HPDE6-E6E7 (cell line): ENCODE data around the gene ABLIM2.

Source experiments
- DNase-seq: peaks from one replicate; pipeline ENCODE4 v3.0.0; 2011; ENCODE audit warnings: missing footprints; ENCODE audit errors: extremely low spot score

The ABLIM2 gene

DNA sequence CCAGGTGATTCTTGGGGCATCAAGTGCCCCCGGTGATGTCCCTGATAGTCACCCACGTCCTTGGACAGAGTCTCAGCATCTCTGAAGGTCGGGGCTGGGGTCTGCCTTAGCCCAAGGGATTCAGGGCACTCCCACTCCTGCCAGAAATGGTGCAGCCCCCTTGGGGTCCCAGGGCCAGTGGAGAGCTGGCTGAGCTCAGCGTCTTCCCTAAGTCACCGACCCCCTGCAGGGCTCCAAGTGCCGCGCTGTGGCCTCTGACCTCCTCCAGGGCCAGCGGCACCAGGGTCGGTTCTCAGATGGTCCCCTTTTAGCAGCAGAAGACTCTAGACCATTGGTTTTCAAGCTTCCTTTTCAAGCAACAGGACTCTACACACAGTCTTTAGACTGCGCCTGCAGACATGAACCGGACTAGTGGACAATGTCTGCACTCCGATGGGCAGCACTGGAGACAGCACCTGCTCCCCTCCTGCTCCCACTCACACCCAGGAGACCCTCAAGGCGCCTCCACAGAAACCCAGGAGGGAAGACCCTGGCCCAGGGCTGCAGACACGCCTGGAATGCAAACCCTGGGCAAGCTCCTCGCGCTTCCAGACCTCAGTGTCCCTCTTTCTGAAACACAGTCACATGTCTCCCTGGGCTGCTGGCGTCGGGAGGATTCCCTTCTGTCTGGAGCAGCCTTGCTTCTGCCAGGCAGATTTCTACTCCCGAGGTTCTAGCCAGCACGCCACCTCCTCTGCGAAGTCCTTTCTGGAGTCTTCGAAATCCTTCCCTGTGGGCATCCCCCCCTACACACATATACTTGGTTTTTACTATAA, 53.9 kb downstream of the ABLIM2 start:
- DNase-seq, result no peak

- no peak for DNase-seq
These were observed 54.9 kb downstream of the ABLIM2 start for GRCh38 chr4:8103421-8104390.

GRCh38 chr4:8102831-8103230, 55.8 kb downstream of the ABLIM2 start:
- DNase-seq, result no peak

DNA sequence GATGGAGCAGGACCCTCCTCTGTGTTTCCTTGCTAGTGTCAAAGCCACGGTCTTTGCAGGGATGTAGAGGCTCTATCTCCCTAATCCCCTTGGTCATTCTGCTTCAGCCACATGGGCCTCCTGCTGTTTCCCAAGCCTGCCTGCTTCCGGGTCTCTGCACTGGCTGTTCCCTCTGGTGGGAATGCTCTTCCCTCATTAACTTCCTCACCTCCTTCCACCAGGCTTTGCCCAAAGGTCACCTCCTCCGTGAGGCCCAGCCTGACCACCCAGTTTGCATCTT, 56.6 kb downstream of the ABLIM2 start:
- no peak for DNase-seq

DNA sequence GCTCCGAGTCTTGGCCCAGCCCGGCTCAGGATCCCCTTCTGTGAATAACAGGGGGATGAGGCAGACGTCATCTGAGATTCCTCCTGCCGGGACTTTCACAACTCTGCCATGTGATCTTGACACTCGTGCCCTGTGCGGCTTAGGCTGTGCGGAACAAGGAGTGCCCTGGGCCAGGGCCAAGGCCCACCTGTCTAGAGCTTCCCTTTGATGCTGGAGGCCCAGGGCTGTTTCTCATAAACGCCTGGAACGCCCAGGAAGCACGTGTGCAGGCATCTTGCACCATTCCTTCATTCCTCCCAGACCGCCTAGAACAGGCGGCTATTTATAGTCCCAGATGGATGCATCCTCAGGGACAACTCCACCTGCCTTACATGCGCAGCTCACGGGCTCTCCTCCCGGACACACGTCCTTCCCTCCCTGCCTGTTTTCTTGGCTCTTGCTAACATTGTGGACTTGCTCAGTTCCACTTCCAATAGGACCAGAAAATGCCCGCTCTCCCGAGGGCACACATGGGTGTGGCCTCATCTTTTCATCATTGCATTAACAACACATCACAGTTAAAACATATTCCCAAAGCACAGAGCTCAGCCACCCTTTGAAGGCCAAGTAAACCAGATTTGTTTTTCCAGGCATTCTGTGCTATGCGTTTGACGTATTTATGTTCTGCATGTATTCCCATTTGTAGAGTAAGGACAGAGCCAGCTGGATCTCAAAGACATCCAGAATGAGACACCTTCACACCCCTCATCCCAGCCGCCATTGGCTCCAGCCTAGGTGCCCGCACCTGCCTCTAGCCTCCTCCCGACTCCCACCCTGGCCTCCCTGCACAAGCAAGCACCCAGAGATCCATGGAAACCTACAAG, 57.2 kb downstream of the ABLIM2 start:
- peak; percentile 16 for DNase-seq

GRCh38 chr4:8099981-8100464, 58.6 kb downstream of the ABLIM2 start:
- DNase-seq, result no peak

GRCh38 chr4:8098506-8098905, 60.1 kb downstream of the ABLIM2 start:
- no peak for DNase-seq

- no peak for DNase-seq
These were observed 60.8 kb downstream of the ABLIM2 start for GRCh38 chr4:8097721-8098345.

DNA sequence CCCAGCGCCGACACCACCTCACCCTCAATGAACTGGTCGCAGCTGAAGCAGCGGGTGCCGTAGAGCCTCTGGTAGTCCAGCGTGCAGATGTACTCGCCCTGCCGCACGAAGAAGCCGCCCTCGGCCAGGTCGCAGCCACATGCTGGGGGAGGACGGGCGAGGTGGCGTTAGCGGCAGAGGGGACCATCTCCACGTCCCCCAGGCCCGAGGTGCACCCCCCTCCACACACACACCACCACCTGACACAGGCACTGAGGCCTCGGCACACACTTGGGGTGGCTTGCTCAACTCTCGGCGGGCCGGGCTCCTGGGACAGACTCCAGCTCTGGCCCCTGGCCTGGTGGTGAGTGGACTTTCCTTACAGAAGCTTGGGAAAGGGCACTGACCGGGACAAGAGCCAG, 61.5 kb downstream of the ABLIM2 start:
- no peak for DNase-seq

GRCh38 chr4:8096690-8097061, 61.9 kb downstream of the ABLIM2 start:
- DNase-seq, result no peak

DNA sequence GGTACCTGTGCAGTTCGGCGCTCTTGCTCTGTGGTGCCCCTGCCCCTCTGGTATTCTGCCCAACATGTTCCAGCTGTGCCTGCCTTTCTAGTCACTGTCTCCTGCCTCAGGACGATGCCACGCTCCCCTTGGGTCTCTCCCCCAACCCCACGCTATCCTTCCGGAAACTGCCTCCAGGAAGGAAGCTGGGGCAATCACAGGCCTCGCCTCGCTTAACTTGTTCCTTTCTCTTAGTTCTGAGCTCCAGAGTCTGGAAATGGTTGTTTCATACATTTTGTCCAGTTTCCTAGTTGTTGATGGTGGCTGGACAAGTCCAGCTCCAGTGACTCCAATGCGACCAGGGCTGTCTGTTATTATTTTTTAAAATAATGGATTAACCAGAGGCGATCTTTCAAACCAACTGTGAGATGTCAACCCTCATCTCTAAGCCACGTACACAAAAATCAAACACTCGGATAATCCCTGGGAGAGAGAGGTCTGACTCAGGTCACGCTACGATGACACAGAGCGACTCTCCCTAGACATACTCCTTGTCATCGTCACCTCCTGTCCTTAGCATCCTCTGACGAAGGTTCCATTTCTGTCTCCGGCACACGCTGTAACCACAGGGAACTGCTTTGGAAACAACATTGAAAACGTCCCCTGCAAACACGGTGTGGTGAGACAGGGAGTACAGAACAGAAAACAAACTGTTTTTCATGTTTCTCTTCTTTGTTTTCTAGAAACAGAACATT, 62.5 kb downstream of the ABLIM2 start:
- DNase-seq, result no peak

DNA sequence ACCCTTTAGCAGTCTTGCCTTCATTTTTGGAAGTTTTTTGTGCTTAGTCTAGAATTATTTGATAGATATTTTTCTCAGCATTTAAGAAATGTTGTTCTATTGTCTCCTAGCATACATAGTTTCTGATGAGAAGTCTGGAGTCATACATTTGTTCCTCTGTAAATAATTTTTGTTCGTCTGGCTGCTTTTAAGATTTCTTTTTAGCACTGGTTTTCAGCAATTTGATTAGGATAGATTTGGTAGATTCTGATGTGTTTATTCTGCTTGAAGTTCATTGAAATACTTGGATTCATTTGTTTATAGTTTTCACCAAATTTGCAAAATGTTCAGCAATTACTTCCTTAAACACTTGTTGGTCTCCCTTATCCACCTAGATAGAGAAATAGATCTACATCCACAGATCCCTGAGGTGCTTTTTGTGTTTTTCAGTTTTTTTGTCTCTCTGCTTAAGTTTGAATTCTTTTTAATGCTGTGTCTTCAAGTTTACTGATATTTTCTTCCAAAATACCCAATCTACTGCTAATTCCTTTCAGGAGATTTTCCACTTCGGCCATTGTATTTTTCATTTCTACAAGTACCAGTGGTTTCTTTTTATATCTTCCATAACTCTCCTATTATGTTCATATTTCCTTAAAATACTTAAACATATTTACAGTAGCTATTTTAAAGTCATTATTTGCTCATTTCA, 64.9 kb downstream of the ABLIM2 start:
- DNase-seq, result no peak

- no peak for DNase-seq
These were observed 66.3 kb downstream of the ABLIM2 start for GRCh38 chr4:8092282-8092681.

- no peak for DNase-seq
These were observed 67.8 kb downstream of the ABLIM2 start for GRCh38 chr4:8090744-8091301.

DNA sequence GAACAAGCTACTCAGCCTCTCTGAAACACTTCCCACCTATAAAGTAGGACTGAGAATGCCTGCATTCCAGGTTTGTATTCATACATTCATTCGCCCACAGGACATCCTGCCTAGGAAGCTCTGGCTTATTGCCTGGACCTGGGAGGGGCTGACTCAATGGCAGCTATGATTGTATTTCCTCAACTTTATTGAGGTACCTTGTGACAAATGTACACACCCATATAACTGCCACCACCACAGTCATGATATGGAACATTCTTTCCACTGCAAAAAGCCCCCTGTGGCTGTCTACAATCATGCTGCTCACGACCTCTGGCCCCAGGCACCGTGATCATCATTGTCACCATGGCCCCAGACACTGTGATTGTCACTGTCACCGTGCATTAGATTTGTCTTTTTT, 68.3 kb downstream of the ABLIM2 start:
- DNase-seq, result no peak

GRCh38 chr4:8089862-8090261, 68.8 kb downstream of the ABLIM2 start:
- DNase-seq, result no peak

GRCh38 chr4:8088966-8089491, 69.6 kb downstream of the ABLIM2 start:
- no peak for DNase-seq

DNA sequence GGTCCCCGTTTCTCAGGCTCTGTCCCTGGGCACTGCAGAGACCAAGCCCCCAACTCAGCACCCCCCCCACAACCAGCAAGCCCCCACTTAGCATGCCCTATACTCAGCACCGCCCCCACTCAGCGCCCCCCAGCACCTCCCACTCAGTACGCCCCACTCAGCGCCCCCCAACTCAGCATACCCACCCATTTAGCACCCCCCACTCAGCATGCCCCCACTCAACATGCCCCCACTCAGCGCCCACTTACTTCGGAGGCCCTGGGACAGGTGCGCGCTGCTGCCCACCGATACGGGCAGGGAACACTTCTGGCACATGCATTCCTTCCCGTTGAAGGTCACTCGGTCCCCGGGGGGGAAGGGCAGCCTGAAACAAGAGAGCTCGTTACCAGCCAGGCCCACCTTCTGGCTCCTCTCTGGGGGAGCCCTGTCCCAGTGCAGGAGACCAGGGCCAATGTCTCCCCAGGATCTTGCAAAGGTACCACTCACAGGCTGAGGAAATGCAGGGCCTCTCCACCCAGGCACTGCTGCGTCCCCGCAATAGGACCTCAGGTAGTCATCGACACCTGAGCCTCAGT, 70.6 kb downstream of the ABLIM2 start:
- no peak for DNase-seq

DNA sequence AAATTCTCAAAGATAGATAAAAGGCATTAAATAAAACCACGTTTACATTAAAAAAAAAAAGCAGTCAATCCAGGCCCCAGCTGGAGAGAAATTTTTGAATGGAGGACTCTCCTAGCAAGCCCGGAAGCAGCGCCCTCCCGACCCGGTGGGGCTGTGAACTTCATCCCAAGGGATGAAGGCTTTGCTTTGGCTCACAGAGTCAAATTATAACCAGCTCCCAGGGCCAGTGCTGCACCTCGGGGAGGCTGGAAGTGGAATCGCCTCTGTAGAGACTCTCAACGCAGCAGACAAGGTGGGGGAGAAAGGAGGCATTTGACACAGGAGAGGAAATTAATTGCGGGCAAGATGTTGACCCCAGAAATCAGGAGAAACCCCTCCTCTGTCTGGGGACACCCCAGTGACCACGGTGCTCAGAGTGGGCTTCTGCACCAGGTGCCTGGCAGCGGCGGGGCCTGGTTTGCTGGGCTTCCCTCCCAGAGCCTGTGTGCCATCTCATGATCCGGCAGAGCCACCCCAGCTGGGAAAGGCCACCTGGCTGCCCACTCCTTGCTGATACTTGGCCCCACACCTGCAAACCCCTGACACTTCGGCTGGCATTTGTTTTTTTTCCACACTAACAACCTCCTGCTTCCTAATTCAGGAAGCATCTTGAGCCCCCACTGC, 71.7 kb downstream of the ABLIM2 start:
- no peak for DNase-seq
